SK-N-SH (cell line): Measurements from ENCODE around the gene CLEC3B. TPM values are rescaled to one million over a fixed set of nuclear protein-coding genes. Genes with fewer than 3 reads are reported as not detected.
A peak's percentile ranks its signal among the peaks of the same experiment; 100 is the strongest.

ENCODE experiments used
- CTCF ChIA-PET: fragments of 300-600, 350-600 bp; formaldehyde crosslinking; extraction: SDS; loops from one replicate; lab custom pipeline; 2021; lab: Yijun Ruan, JAX
- POLR2A ChIA-PET: fragments of 350-600 bp; sonication (Branson Sonifier 250); formaldehyde crosslinking; extraction: SDS; loops from one replicate; lab custom pipeline; 2020; ENCODE audit warnings: antibody characterized with exemption, inconsistent platforms; lab: Yijun Ruan, JAX
- DNase-seq: peaks from one replicate; pipeline ENCODE4 v3.0.0; 2012
- H2AFZ ChIP-seq: fragments of 200-600 bp; sonication (generic); 2 replicates; pipeline ENCODE4 v1.8.1; 2016; ENCODE audit warnings: antibody characterized with exemption, mild to moderate bottlenecking, low read depth
- H3F3A ChIP-seq: fragments of 200-600 bp; sonication (generic); replicated peaks from 2 replicates; pipeline ENCODE3; 2016; ENCODE audit warnings: antibody characterized with exemption, mild to moderate bottlenecking; ENCODE audit not compliant: insufficient read depth
- H3K27ac ChIP-seq, 2 experiments: fragments of 200-500 bp in 1 of 2; fragments of 200-600 bp in 1 of 2; sonication (Bioruptor generic) in 1 of 2; sonication (generic), shearing (Covaris generic) in 1 of 2; 2 replicates each; pipeline versions ENCODE4 v1.5.1 to v1.6.1; 2014 to 2016; ENCODE audit warnings: low read depth in 2 of 2, inconsistent platforms in 1 of 2, low read length in 1 of 2, mild to moderate bottlenecking in 1 of 2, mixed read lengths in 1 of 2
- H3K27me3 ChIP-seq: fragments of 200-600 bp; sonication (generic), shearing (Covaris generic); 2 replicates; pipeline ENCODE4 v1.6.1; 2016; ENCODE audit warnings: mixed run types; ENCODE audit not compliant: insufficient read depth
- H3K36me3 ChIP-seq, 2 experiments: fragments of 200-500 bp in 1 of 2; fragments of 200-600 bp in 1 of 2; sonication (Bioruptor generic) in 1 of 2; sonication (generic) in 1 of 2; replicated peaks in 1 of 2; 2 replicates each; pipeline versions ENCODE3 to v1.5.1; 2014 to 2016; ENCODE audit warnings: low read length in 1 of 2, mild to moderate bottlenecking in 1 of 2; ENCODE audit not compliant: insufficient read depth in 2 of 2, control insufficient read depth in 1 of 2
- H3K4me1 ChIP-seq, 2 experiments: fragments of 200-500 bp in 1 of 2; fragments of 200-600 bp in 1 of 2; sonication (Bioruptor generic) in 1 of 2; sonication (generic), shearing (Covaris generic) in 1 of 2; 2 replicates each; pipeline versions ENCODE4 v1.5.1 to v1.6.1; 2014 to 2016; ENCODE audit warnings: low read depth in 1 of 2, low read length in 1 of 2, mixed run types in 1 of 2; ENCODE audit not compliant: insufficient read depth in 2 of 2, control insufficient read depth in 1 of 2
- H3K4me2 ChIP-seq: fragments of 200-600 bp; sonication (generic), shearing (Covaris generic); 2 replicates; pipeline ENCODE4 v1.6.1; 2017; ENCODE audit warnings: mixed run types
- H3K4me3 ChIP-seq, 2 experiments: fragments of 200-500 bp in 1 of 2; fragments of 200-600 bp in 1 of 2; sonication (Bioruptor generic) in 1 of 2; sonication (generic), shearing (Covaris generic) in 1 of 2; 2 replicates each; pipeline versions ENCODE4 v1.5.1 to v1.8.1; 2014 to 2016; ENCODE audit warnings: low read depth in 2 of 2, inconsistent platforms in 1 of 2, low read length in 1 of 2, mild to moderate bottlenecking in 1 of 2, mixed read lengths in 1 of 2, moderate library complexity in 1 of 2
- H3K79me2 ChIP-seq: fragments of 200-600 bp; sonication (generic); 2 replicates; pipeline ENCODE4 v1.8.1; 2017; ENCODE audit warnings: mild to moderate bottlenecking; ENCODE audit not compliant: insufficient read depth
- H3K9ac ChIP-seq: fragments of 200-600 bp; sonication (generic); 2 replicates; pipeline ENCODE4 v1.6.1; 2017; ENCODE audit warnings: mixed run types
- H3K9me2 ChIP-seq: fragments of 200-600 bp; sonication (generic); 2 replicates; pipeline ENCODE4 v1.6.1; 2017; ENCODE audit warnings: mixed run types
- H3K9me3 ChIP-seq: fragments of 200-600 bp; sonication (generic); 2 replicates; pipeline ENCODE4 v1.6.1; 2017; ENCODE audit warnings: mixed run types, mild to moderate bottlenecking, moderate library complexity
- H4K20me1 ChIP-seq: fragments of 200-600 bp; sonication (generic); 2 replicates; pipeline ENCODE4 v1.6.1; 2017; ENCODE audit warnings: mild to moderate bottlenecking, mixed run types; ENCODE audit not compliant: insufficient read depth
- CHD2 ChIP-seq: fragments of 150-350 bp; IDR thresholded peaks from 2 replicates; pipeline ENCODE4 v1.6.1; 2018; ENCODE audit warnings: low read length; ENCODE audit not compliant: partially characterized antibody
- ELF1 ChIP-seq: IDR thresholded peaks from 2 replicates; pipeline ENCODE4 v1.4.0; 2012
- EP300 ChIP-seq, 2 experiments: IDR thresholded peaks; 2 replicates each; pipeline versions ENCODE4 v1.4.0 to v1.6.1; 2012; ENCODE audit warnings: borderline replicate concordance in 1 of 2, low read depth in 1 of 2, low read length in 1 of 2
- EZH2phosphoT487 ChIP-seq: fragments of 200-600 bp; sonication (generic); IDR thresholded peaks from 2 replicates; pipeline ENCODE4 v1.6.1; 2017; ENCODE audit warnings: low read depth, mixed run types, mild to moderate bottlenecking, antibody characterized with exemption, moderate library complexity, borderline replicate concordance
- FOXJ3 ChIP-seq: sonication (generic); formaldehyde crosslinking; IDR thresholded peaks from 2 replicates; pipeline ENCODE4 v1.5.1; 2020; ENCODE audit warnings: mild to moderate bottlenecking, missing genetic modification reagents
- FOXM1 ChIP-seq: IDR thresholded peaks from 2 replicates; pipeline ENCODE4 v1.4.0; 2012; ENCODE audit warnings: low read depth, mild to moderate bottlenecking
- GATA2 ChIP-seq: sonication (generic); formaldehyde crosslinking; IDR thresholded peaks from 2 replicates; pipeline ENCODE4 v1.5.0; 2020; ENCODE audit warnings: mild to moderate bottlenecking, missing genetic modification reagents
- IRF3 ChIP-seq: fragments of 150-350 bp; IDR thresholded peaks from 2 replicates; pipeline ENCODE4 v1.6.1; 2016; ENCODE audit warnings: mild to moderate bottlenecking, low read depth, low read length
- MAX ChIP-seq: IDR thresholded peaks from 2 replicates; pipeline ENCODE4 v1.4.0; 2012; ENCODE audit warnings: low read depth
- POLR2AphosphoS5 ChIP-seq: IDR thresholded peaks from 2 replicates; pipeline ENCODE4 v1.6.1; 2012; ENCODE audit warnings: low read depth, low read length
- RAD21 ChIP-seq: IDR thresholded peaks from 2 replicates; pipeline ENCODE4 v1.6.1; 2012; ENCODE audit warnings: mild to moderate bottlenecking, low read length
- REST ChIP-seq: IDR thresholded peaks from 2 replicates; pipeline ENCODE4 v1.6.1; 2012; ENCODE audit warnings: mild to moderate bottlenecking, low read depth, low read length, moderate library complexity
- RXRA ChIP-seq: IDR thresholded peaks from 2 replicates; pipeline ENCODE4 v1.4.0; 2012; ENCODE audit warnings: low read depth, mild to moderate bottlenecking, borderline replicate concordance
- SIN3A ChIP-seq: IDR thresholded peaks from 2 replicates; pipeline ENCODE4 v1.6.1; 2012; ENCODE audit warnings: low read depth, mild to moderate bottlenecking, low read length, moderate library complexity, borderline replicate concordance
- TAF1 ChIP-seq: IDR thresholded peaks from 2 replicates; pipeline ENCODE4 v1.6.1; 2012; ENCODE audit warnings: low read depth, mild to moderate bottlenecking, low read length, moderate library complexity, borderline replicate concordance
- USF1 ChIP-seq: IDR thresholded peaks from 2 replicates; pipeline ENCODE4 v1.4.0; 2012; ENCODE audit warnings: low read depth, borderline replicate concordance
- USF2 ChIP-seq: fragments of 150-350 bp; IDR thresholded peaks from 2 replicates; pipeline ENCODE4 v1.6.1; 2017; ENCODE audit warnings: antibody characterized with exemption, low read length, low read depth, borderline replicate concordance
- polyA plus RNA-seq, 3 experiments: library from polyadenylated mRNA; depleted of rRNA; stranded (reverse); fragments of >200 nt; gene quantifications; 2 replicates each; pipeline ENCODE4 v1.2.3, GENCODE V29; 2012

CLEC3B gene
- polyA plus RNA-seq, 1 of the 3 experiments (the other 2 are of a cell fraction) = 0.46 TPM

- TF ChIP-seq SIN3A = no peak
- TF ChIP-seq EP300 (IDR thresholded peaks at IDR 0.05; ENCODE audit: borderline replicate concordance in 1 of 2, low read depth in 1 of 2, low read length in 1 of 2) = no peak
- no peak for TF ChIP-seq FOXJ3 (CRISPR knock-in tag)
- no peak for TF ChIP-seq GATA2
- no peak for TF ChIP-seq EZH2phosphoT487
- no peak for TF ChIP-seq REST
These were observed 33.3 kb upstream of the CLEC3B start (continued) for GRCh38 chr3:44992555-44993470.

- H3K9ac ChIP-seq = no peak overlapping the region
- ChIA-PET CTCF (interaction anchor here (0.6 to 3.1 kb wide), 9 partner anchors 10 to 686 kb away, joined by 3 to 17 read pairs (median 4); partner anchors contain the start of genes EXOSC7 and ZDHHC3), POLR2A (no interaction called here)
- DNase-seq = no peak
- no peaks in the 10 kb centered on the region for H3K27me3 ChIP-seq
- no peak overlapping the region for H3K4me3 ChIP-seq
- H3K4me2 ChIP-seq = no peak overlapping the region
- no peaks in the 10 kb centered on the region for H3K9me3 ChIP-seq
- H3K79me2 ChIP-seq = peaks cover 8% of the 10 kb centered on the region; the same call in 1 of the 2 replicates
- no peak overlapping the region for H2AFZ ChIP-seq
- H3K9me2 ChIP-seq = no peaks in the 10 kb centered on the region
- H3K27ac ChIP-seq = peak overlapping the region in 1 of 2 experiments; percentile 30; a peak in 3 of 4 replicates
- H3K4me1 ChIP-seq = peaks cover 31 to 34% of the 10 kb centered on the region in 2 experiments; a peak in 3 of 4 replicates
- 0 out of 2 replicates have a peak, but pooled peaks cover 5% of the 10 kb centered on the region for H4K20me1 ChIP-seq
- peaks cover 8 to 47% of the 10 kb centered on the region in 2 experiments for H3K36me3 ChIP-seq
- H3F3A ChIP-seq = no peaks in the 10 kb centered on the region
- TF ChIP-seq MAX (no peak), IRF3 (no peak), USF1 (no peak), RAD21 (no peak), POLR2AphosphoS5 (no peak), USF2 (no peak), CHD2 (no peak), ELF1 (no peak), FOXM1 (no peak), TAF1 (no peak), REST (no peak), RXRA (no peak)
These were observed 32.5 kb upstream of the CLEC3B start for GRCh38 chr3:44993471-44994205.
